Subcutaneous abdominal adipose tissue (tissue), 5 donors: ENCODE results near the gene DSCAML1.

Source experiments
- H3K27ac ChIP-seq: one replicate; pipeline ENCODE4 v1.7.0; 2013; ENCODE audit warnings: low read depth, mild to moderate bottlenecking, inconsistent platforms, low read length, moderate library complexity
- H3K27me3 ChIP-seq, 5 donors: one replicate each; pipeline ENCODE4 v1.7.0; 2013; ENCODE audit warnings: low read length in 5 of 5, inconsistent platforms in 1 of 5; ENCODE audit not compliant: control insufficient read depth in 5 of 5, insufficient read depth in 4 of 5
- H3K36me3 ChIP-seq, 5 donors: one replicate each; pipeline ENCODE4 v1.7.0; 2013; ENCODE audit warnings: low read length in 5 of 5; ENCODE audit not compliant: control insufficient read depth in 5 of 5, insufficient read depth in 5 of 5
- H3K4me1 ChIP-seq, 5 donors: one replicate each; pipeline ENCODE4 v1.7.0; 2013; ENCODE audit warnings: low read length in 5 of 5, mild to moderate bottlenecking in 3 of 5, moderate library complexity in 1 of 5; ENCODE audit not compliant: control insufficient read depth in 5 of 5, insufficient read depth in 5 of 5
- H3K4me3 ChIP-seq, 5 donors: one replicate each; pipeline ENCODE4 v1.7.0; 2013; ENCODE audit warnings: low read length in 5 of 5, low read depth in 1 of 5
- H3K9ac ChIP-seq, 5 donors: one replicate each; pipeline ENCODE4 v1.7.0; 2013; ENCODE audit warnings: low read length in 5 of 5, mild to moderate bottlenecking in 4 of 5, moderate library complexity in 3 of 5
- H3K9me3 ChIP-seq, 5 donors: one replicate each; pipeline ENCODE4 v1.7.0; 2013; ENCODE audit warnings: low read length in 5 of 5; ENCODE audit not compliant: control insufficient read depth in 5 of 5
- donor health status: healthy.
- donor health status: healthy.
- donor health status: healthy.
- donor health status: healthy.
- donor health status: healthy.

Gene DSCAML1

DNA sequence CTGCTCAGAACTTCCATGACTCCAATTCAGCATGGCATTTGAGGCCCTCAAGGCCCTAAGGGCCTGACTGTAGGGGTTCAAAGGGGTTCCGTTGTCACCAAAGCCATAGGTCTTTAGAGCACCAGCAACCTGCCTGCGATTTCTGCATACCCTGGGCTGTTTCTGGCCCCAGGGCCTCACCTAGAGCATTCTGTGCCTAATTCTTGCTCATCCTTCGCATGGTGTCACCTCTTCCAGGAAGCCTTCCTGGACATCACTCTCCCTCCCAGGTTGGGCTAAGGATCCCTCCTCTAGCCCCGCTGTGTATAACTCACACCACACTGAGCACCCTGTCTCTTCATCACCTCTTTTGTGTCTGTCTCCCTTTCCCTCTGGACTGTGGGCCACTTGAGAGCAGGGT is 275.0 kb downstream of the DSCAML1 start:
- H3K36me3 ChIP-seq = peaks cover 0 to 3% (median 0%) of the 10 kb centered on the region in 5 donors
- no peaks in the 10 kb centered on the region for H3K9me3 ChIP-seq
- no peak overlapping the region for H3K27ac ChIP-seq
- no peaks in the 10 kb centered on the region for H3K27me3 ChIP-seq
- no peak overlapping the region for H3K4me3 ChIP-seq
- peaks cover 0 to 27% (median 8%) of the 10 kb centered on the region in 5 donors for H3K4me1 ChIP-seq
- H3K9ac ChIP-seq = no peak overlapping the region

DNA sequence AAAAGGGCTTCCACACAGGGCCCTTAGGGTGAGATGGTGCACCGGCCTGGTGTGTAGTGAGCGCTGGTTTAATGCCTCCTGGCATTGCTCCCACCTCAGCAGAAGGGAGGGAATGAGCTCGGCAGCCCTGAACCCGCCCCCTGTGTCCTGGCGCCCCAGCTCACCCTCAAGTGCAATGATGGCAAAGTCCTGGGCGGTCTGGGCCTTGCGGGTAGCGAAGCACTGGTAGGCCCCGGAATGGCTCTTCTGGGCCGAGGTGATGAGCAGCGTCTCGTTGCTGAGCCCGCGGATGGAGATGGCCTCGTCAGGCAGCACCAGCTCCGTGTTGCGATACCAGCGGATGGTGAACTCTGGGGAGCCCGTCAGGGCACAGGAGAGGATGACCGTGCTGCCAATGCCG is 276.1 kb downstream of the DSCAML1 start:
- H3K27me3 ChIP-seq = no peaks in the 10 kb centered on the region
- no peaks in the 10 kb centered on the region for H3K9me3 ChIP-seq
- H3K4me3 ChIP-seq = no peak overlapping the region
- H3K27ac ChIP-seq = no peak overlapping the region
- peaks cover 0 to 27% (median 8%) of the 10 kb centered on the region in 5 donors for H3K4me1 ChIP-seq
- no peak overlapping the region for H3K9ac ChIP-seq
- H3K36me3 ChIP-seq = peaks cover 0 to 9% (median 0%) of the 10 kb centered on the region in 5 donors

DNA sequence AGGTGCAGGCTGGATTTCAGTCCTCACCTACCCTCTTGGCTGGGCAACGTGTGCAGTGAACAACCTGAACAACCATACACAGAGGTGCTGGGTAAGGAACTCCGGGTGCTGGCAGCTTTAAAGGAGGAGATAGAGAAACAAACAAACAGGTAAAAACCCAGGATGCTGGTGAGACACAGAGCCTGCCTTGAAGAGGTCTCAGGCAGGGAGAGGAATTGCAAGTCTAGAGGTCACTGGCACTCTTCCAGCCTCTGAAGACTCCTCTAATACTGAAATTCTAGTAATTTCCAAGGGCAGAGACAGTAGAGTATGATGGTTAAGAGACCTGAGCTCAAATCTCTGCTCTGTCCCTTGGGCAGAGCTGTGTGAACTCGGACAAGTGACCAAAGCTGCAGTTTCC is 276.8 kb downstream of the DSCAML1 start:
- Histone ChIP-seq H3K27ac (no peak overlapping the region), H3K27me3 (no peaks in the 10 kb centered on the region), H3K36me3 (peaks cover 0 to 10% (median 0%) of the 10 kb centered on the region in 5 donors), H3K4me3 (no peak overlapping the region), H3K9ac (no peak overlapping the region), H3K9me3 (no peaks in the 10 kb centered on the region), H3K4me1 (peaks cover 0 to 27% (median 8%) of the 10 kb centered on the region in 5 donors)

- Histone ChIP-seq H3K4me1 (peaks cover 0 to 27% (median 8%) of the 10 kb centered on the region in 5 donors), H3K27ac (no peak overlapping the region), H3K9ac (no peak overlapping the region), H3K36me3 (peaks cover 0 to 8% (median 0%) of the 10 kb centered on the region in 5 donors), H3K4me3 (no peak overlapping the region), H3K27me3 (no peaks in the 10 kb centered on the region), H3K9me3 (no peaks in the 10 kb centered on the region)
Observed at GRCh38 chr11:117519590-117519989, 277.4 kb downstream of the DSCAML1 start.

DNA sequence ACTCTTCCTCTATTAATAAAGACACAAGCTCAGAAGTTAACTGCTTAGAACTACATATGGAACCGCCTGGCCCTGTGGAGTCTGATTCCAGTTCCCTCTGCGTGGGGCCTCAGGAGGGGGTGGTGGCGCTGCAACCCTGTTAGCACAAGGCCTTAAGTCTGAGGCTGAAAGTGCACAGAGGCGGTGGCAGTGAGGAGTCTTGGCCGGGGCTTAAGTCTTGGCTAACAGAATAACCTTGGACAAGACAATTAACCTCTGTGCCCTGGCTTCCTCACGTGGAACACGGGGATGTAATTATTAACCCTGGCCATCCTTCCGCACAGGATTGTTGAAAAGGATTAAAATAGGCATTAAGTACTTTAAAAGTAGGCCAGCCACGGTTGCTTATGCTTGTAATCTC is 277.8 kb downstream of the DSCAML1 start:
- no peak overlapping the region for H3K9ac ChIP-seq
- no peak overlapping the region for H3K27ac ChIP-seq
- H3K4me1 ChIP-seq = peaks cover 0 to 27% (median 8%) of the 10 kb centered on the region in 5 donors
- no peaks in the 10 kb centered on the region for H3K27me3 ChIP-seq
- H3K36me3 ChIP-seq = peaks cover 0 to 7% (median 0%) of the 10 kb centered on the region in 5 donors
- no peak overlapping the region for H3K4me3 ChIP-seq
- no peaks in the 10 kb centered on the region for H3K9me3 ChIP-seq

- H3K9me3 ChIP-seq = no peaks in the 10 kb centered on the region
- no peak overlapping the region for H3K4me3 ChIP-seq
- no peak overlapping the region for H3K9ac ChIP-seq
- H3K27ac ChIP-seq = no peak overlapping the region
- no peaks in the 10 kb centered on the region for H3K27me3 ChIP-seq
- H3K4me1 ChIP-seq = peaks cover 0 to 27% (median 8%) of the 10 kb centered on the region in 5 donors
- peaks cover 0 to 7% (median 0%) of the 10 kb centered on the region in 5 donors for H3K36me3 ChIP-seq
Observed at GRCh38 chr11:117518455-117518854, 278.6 kb downstream of the DSCAML1 start.

- Histone ChIP-seq H3K4me3 (no peak overlapping the region), H3K27ac (no peak overlapping the region), H3K36me3 (peaks cover 0 to 7% (median 0%) of the 10 kb centered on the region in 5 donors), H3K4me1 (peaks cover 0 to 39% (median 18%) of the 10 kb centered on the region in 5 donors), H3K9ac (no peak overlapping the region), H3K27me3 (no peaks in the 10 kb centered on the region), H3K9me3 (no peaks in the 10 kb centered on the region)
Observed at GRCh38 chr11:117517097-117517496, 279.9 kb downstream of the DSCAML1 start.

- no peak overlapping the region for H3K27ac ChIP-seq
- H3K9me3 ChIP-seq = no peaks in the 10 kb centered on the region
- H3K4me1 ChIP-seq = peaks cover 2 to 48% (median 28%) of the 10 kb centered on the region in 5 donors
- no peak overlapping the region for H3K9ac ChIP-seq
- H3K4me3 ChIP-seq = no peak overlapping the region
- peaks cover 0 to 7% (median 0%) of the 10 kb centered on the region in 5 donors for H3K36me3 ChIP-seq
- H3K27me3 ChIP-seq = no peaks in the 10 kb centered on the region
Observed at GRCh38 chr11:117515892-117516787, 280.9 kb downstream of the DSCAML1 start.

DNA sequence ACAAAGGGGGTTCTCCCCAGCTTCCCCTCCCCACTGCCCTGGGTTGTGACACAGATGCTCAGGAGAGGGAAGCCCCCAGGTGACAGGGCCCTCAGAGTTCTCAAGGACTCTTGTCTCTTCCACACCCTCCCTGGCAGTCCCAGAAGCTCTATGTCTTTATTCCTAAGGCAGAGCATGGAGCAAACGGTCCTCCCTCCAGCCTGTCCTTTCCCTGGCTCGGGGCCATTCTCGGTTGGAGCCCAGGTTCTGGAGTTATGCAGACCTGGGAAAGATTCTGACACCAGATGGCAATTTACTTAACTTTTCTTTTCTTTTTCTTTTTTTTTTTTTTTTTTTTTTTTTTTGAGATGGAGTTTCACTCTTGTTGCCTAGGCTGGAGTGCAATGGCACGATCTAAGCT is 282.8 kb downstream of the DSCAML1 start:
- Histone ChIP-seq H3K9ac (no peak overlapping the region), H3K27me3 (no peaks in the 10 kb centered on the region), H3K4me3 (no peak overlapping the region), H3K27ac (no peak overlapping the region), H3K4me1 (peaks cover 2 to 41% (median 29%) of the 10 kb centered on the region in 5 donors), H3K9me3 (no peaks in the 10 kb centered on the region), H3K36me3 (peaks cover 0 to 7% (median 0%) of the 10 kb centered on the region in 5 donors)

GRCh38 chr11:117513666-117514065 is 283.4 kb downstream of the DSCAML1 start:
- no peak overlapping the region for H3K9ac ChIP-seq
- H3K36me3 ChIP-seq = peaks cover 0 to 7% (median 0%) of the 10 kb centered on the region in 5 donors
- no peaks in the 10 kb centered on the region for H3K9me3 ChIP-seq
- peaks cover 2 to 35% (median 26%) of the 10 kb centered on the region in 5 donors for H3K4me1 ChIP-seq
- H3K27ac ChIP-seq = no peak overlapping the region
- H3K27me3 ChIP-seq = no peaks in the 10 kb centered on the region
- H3K4me3 ChIP-seq = no peak overlapping the region
